Measurements from ENCODE around the gene MLPH. TPM values are rescaled to one million over a fixed set of nuclear protein-coding genes. Genes with fewer than 3 reads are reported as not detected.
A peak's percentile ranks its signal among the peaks of the same experiment; 100 is the strongest.

Gene MLPH
- total RNA-seq, 2 donors from 2014 or later: 0.75 to 1.0 TPM

DNA sequence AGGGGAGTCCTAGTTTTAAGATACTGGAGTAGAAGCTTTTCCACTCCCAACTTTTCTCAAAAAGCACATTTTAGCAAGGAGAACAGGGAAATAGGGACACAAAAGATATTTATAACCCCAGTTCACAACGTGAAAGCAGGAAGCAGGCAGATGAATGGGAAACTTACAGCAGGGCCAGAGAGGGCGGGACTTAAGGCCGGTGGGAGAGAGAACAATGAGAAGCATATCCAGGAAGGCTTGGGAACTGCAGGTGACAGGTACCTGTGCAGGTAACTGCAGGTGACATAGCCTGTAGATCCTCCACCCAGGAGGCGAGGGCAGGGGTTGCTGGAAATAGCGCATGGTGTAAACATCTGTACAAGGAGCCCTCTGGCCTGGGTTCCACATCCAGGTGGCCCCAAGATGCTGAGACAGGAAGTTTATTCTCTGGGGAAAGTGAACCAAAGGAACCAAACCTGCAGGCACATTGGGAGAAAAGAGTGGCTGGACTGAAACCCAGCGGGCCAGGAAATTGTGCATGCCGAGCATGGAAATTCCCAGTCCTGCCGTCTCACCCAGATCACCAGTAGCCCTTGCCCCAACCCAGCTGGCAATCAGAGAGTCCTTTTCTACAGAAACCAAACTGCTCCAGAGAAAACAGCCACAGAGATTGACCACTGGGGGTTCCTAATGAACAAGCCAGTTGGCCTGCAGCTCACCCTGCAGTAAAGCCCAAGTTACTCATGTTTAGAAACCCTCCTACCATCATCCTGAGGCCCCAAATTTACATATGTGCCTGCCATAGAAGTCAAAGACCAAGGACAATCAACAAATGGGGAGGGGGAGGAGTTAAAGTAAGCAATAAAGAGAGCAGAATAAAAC, 48.7 kb upstream of the MLPH start:
- H3K27ac ChIP-seq (ENCODE audit: low read depth, low read length): no peak overlapping the region
- no peak overlapping the region for H3K4me3 ChIP-seq (ENCODE audit: low read length)
- Mint-ChIP-seq H3K9me3 (no peaks in the 10 kb centered on the region), H3K4me1 (peaks cover 11% of the 10 kb centered on the region), H3K27me3 (ENCODE audit: insufficient read depth) (peaks cover 19% of the 10 kb centered on the region), H3K27ac (peak overlapping the region; percentile 48), H3K4me3 (no peak overlapping the region), H3K36me3 (ENCODE audit: low read depth) (no peaks in the 10 kb centered on the region)
- WGBS, 2 experiments (ENCODE audit: insufficient coverage in 1 of 2, insufficient read length in 1 of 2): 53 to 65% methylated on average over 5 to 8 of the region's 8 CpGs
- H3K27me3 ChIP-seq (ENCODE audit: control insufficient read depth, insufficient read depth, low read length, poor library complexity, severe bottlenecking): no peaks in the 10 kb centered on the region
- DNase-seq: peak; percentile 82
- H3K9ac ChIP-seq (ENCODE audit: extremely low read depth, low read length, poor library complexity, severe bottlenecking): no peak overlapping the region
- H3K4me1 ChIP-seq (ENCODE audit: control insufficient read depth, insufficient read depth, low read length): no peaks in the 10 kb centered on the region
- peak; percentile 45 for TF ChIP-seq CTCF (conservative IDR thresholded peaks at IDR 0.05)
- no peaks in the 10 kb centered on the region for H3K36me3 ChIP-seq (ENCODE audit: control insufficient read depth, insufficient read depth, low read length)
- no peaks in the 10 kb centered on the region for H3K9me3 ChIP-seq (ENCODE audit: control insufficient read depth, low read length)

DNA sequence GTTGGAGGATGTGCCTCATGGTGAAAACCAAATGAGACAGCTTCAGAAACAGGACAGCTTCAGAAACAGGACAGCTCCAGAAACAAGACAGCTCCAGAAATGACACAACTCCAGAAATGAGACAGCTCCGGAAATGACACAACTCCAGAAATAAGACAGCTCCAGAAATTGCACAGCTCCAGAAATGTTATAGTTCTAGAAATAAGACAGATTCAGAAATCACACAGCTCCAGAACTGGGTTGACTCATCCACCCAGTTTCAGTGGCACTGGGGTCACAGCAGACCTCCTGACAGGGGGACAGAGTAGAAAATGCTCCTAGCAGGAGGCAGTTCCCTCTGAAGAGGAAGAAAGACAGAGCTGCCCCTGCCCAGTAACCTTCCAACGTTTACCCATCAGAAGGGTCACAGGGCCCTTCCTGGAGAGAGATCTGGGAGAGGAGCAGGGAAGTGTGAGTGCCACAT, 46.2 kb upstream of the MLPH start:
- 20 to 53% methylated on average over 1 to 2 of the region's 2 CpGs for WGBS, 2 experiments (ENCODE audit: insufficient coverage in 1 of 2, insufficient read length in 1 of 2)
- Histone ChIP-seq H3K9ac (ENCODE audit: extremely low read depth, low read length, poor library complexity, severe bottlenecking) (no peak overlapping the region), H3K4me1 (ENCODE audit: control insufficient read depth, insufficient read depth, low read length) (no peaks in the 10 kb centered on the region), H3K4me3 (ENCODE audit: low read length) (no peak overlapping the region), H3K27ac (ENCODE audit: low read depth, low read length) (no peak overlapping the region), H3K9me3 (ENCODE audit: control insufficient read depth, low read length) (no peaks in the 10 kb centered on the region), H3K36me3 (ENCODE audit: control insufficient read depth, insufficient read depth, low read length) (no peaks in the 10 kb centered on the region), H3K27me3 (ENCODE audit: control insufficient read depth, insufficient read depth, low read length, poor library complexity, severe bottlenecking) (no peaks in the 10 kb centered on the region)
- Mint-ChIP-seq H3K4me3 (no peak overlapping the region), H3K4me1 (peaks cover 11% of the 10 kb centered on the region), H3K9me3 (no peaks in the 10 kb centered on the region), H3K36me3 (ENCODE audit: low read depth) (no peaks in the 10 kb centered on the region), H3K27ac (no peak overlapping the region), H3K27me3 (ENCODE audit: insufficient read depth) (peaks cover 21% of the 10 kb centered on the region)
- no peak for DNase-seq
- TF ChIP-seq CTCF (conservative IDR thresholded peaks at IDR 0.05): no peak

DNA sequence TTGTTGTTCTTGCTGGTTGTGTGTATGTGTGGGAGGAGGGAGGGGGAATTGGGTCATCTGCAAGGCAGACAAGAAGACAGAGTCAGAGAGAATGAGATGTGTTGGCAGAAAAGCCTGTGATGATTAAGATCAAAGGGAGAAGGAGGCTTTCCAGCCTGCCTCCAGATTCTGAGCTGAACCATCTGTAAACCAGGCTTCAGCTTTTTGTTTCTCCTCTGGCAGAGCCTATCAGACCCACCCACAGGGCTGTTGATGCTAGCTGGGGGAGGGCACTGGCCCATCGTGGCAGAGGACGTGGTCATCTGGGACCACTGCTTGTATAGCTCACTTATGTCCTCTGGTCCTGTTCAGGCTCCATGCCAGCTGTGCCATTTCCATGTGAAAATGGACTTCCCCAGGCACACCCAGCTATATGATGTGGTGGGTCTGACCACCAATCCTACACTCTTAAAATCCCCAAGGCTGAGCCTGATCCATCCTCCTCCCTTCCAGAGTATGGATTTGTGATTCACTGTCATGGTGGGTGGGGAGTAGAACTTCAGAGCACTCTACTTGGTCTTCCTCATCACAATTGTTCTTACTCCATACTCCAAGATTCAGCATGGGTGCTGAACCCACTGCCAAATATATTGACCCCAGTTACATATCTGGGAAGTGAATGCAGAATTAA, 45.3 kb upstream of the MLPH start:
- Mint-ChIP-seq H3K27ac (no peak overlapping the region), H3K4me1 (peaks cover 11% of the 10 kb centered on the region), H3K27me3 (ENCODE audit: insufficient read depth) (peaks cover 21% of the 10 kb centered on the region), H3K4me3 (no peak overlapping the region), H3K9me3 (no peaks in the 10 kb centered on the region), H3K36me3 (ENCODE audit: low read depth) (no peaks in the 10 kb centered on the region)
- TF ChIP-seq CTCF (conservative IDR thresholded peaks at IDR 0.05): no peak
- 93% methylated on average over 2 of the region's 2 CpGs; no CpG with 5 or more reads in 1 of the 2 experiments for WGBS, 2 experiments (ENCODE audit: insufficient coverage in 1 of 2, insufficient read length in 1 of 2)
- Histone ChIP-seq H3K4me1 (ENCODE audit: control insufficient read depth, insufficient read depth, low read length) (no peaks in the 10 kb centered on the region), H3K27ac (ENCODE audit: low read depth, low read length) (no peak overlapping the region), H3K9ac (ENCODE audit: extremely low read depth, low read length, poor library complexity, severe bottlenecking) (no peak overlapping the region), H3K9me3 (ENCODE audit: control insufficient read depth, low read length) (no peaks in the 10 kb centered on the region), H3K27me3 (ENCODE audit: control insufficient read depth, insufficient read depth, low read length, poor library complexity, severe bottlenecking) (no peaks in the 10 kb centered on the region), H3K36me3 (ENCODE audit: control insufficient read depth, insufficient read depth, low read length) (no peaks in the 10 kb centered on the region), H3K4me3 (ENCODE audit: low read length) (no peak overlapping the region)
- no peak for DNase-seq

Data from endodermal cell (in vitro differentiated cells).